ENCODE results near the gene TBC1D9.
"Not testable (repeated sequence)": the region's sequence is repeated elsewhere in the genome, so short reads cannot be mapped to it uniquely, and the experiment has no call there.

TBC1D9 gene

GRCh38 chr4:140756319-140757231, at the start of gene TBC1D9:
TBC1D9 (minus strand) TSS chr4:140756385; CDS start chr4:140756045, 340 bp downstream.
- peak; percentile 88 for DNase-seq (ENCODE audit: low read depth, low spot score)

- DNase-seq (ENCODE audit: low read depth, low spot score): no peak
Observed at GRCh38 chr4:140805293-140805692, 49.1 kb upstream of the TBC1D9 start.

- DNase-seq (ENCODE audit: low read depth, low spot score): no peak
Observed at GRCh38 chr4:140802591-140802990, 46.4 kb upstream of the TBC1D9 start.

GRCh38 chr4:140800666-140801065, 44.5 kb upstream of the TBC1D9 start:
- no peak for DNase-seq (ENCODE audit: low read depth, low spot score)

GRCh38 chr4:140799686-140800225, 43.6 kb upstream of the TBC1D9 start:
- DNase-seq (ENCODE audit: low read depth, low spot score): no peak

- DNase-seq (ENCODE audit: low read depth, low spot score): no peak
Observed at GRCh38 chr4:140793291-140793690, 37.1 kb upstream of the TBC1D9 start.

- no peak for DNase-seq (ENCODE audit: low read depth, low spot score)
Observed at GRCh38 chr4:140790765-140791164, 34.6 kb upstream of the TBC1D9 start.

- DNase-seq (ENCODE audit: low read depth, low spot score): no peak
Observed at GRCh38 chr4:140790171-140790570, 34.0 kb upstream of the TBC1D9 start.

GRCh38 chr4:140789759-140790158, 33.6 kb upstream of the TBC1D9 start:
- no peak for DNase-seq (ENCODE audit: low read depth, low spot score)

GRCh38 chr4:140782787-140783186, 26.6 kb upstream of the TBC1D9 start:
- DNase-seq (ENCODE audit: low read depth, low spot score): not testable (repeated sequence)

- DNase-seq (ENCODE audit: low read depth, low spot score): no peak
Observed at GRCh38 chr4:140781596-140781995, 25.4 kb upstream of the TBC1D9 start.

- no peak for DNase-seq (ENCODE audit: low read depth, low spot score)
Observed at GRCh38 chr4:140777894-140778293, 21.7 kb upstream of the TBC1D9 start.

- DNase-seq (ENCODE audit: low read depth, low spot score): no peak
Observed at GRCh38 chr4:140777386-140777785, 21.2 kb upstream of the TBC1D9 start.

GRCh38 chr4:140776556-140776955, 20.4 kb upstream of the TBC1D9 start:
- no peak for DNase-seq (ENCODE audit: low read depth, low spot score)

- no peak for DNase-seq (ENCODE audit: low read depth, low spot score)
Observed at GRCh38 chr4:140774956-140775355, 18.8 kb upstream of the TBC1D9 start.

GRCh38 chr4:140774510-140774909, 18.3 kb upstream of the TBC1D9 start:
- no peak for DNase-seq (ENCODE audit: low read depth, low spot score)

- no peak for DNase-seq (ENCODE audit: low read depth, low spot score)
Observed at GRCh38 chr4:140769209-140769608, 13.0 kb upstream of the TBC1D9 start.

- no peak for DNase-seq (ENCODE audit: low read depth, low spot score)
Observed at GRCh38 chr4:140764785-140765392, 8.7 kb upstream of the TBC1D9 start.

- DNase-seq (ENCODE audit: low read depth, low spot score): no peak
Observed at GRCh38 chr4:140762202-140762601, 6.0 kb upstream of the TBC1D9 start.

- no peak for DNase-seq (ENCODE audit: low read depth, low spot score)
Observed at GRCh38 chr4:140757232-140757630, 1.0 kb upstream of the TBC1D9 start.

- DNase-seq (ENCODE audit: low read depth, low spot score): no peak
Observed at GRCh38 chr4:140755774-140756318, 339 bp downstream of the TBC1D9 start.
